Lung (tissue), 12 donors: Measurements from ENCODE around the gene VRK3. TPM values are rescaled to one million over a fixed set of nuclear protein-coding genes. Genes with fewer than 3 reads are reported as not detected.

Experiments used
- ATAC-seq: fragments of 200-7000 bp; cut with Tn5 transposase; one replicate; pipeline ENCODE4 v1.9.1; 2020; ENCODE audit warnings: moderate number of reproducible peaks; ENCODE audit not compliant: insufficient read depth, low FRiP score
- DNase-seq, 3 donors: peaks; one replicate each; pipeline ENCODE4 v3.0.0-alpha.2; 2013 to 2017
- H3K27ac ChIP-seq, 2 donors: one replicate each; pipeline ENCODE4 v1.5.1; 2013; ENCODE audit warnings: mild to moderate bottlenecking in 2 of 2, moderate library complexity in 2 of 2, control low read depth in 1 of 2, inconsistent platforms in 1 of 2, low read depth in 1 of 2, low read length in 1 of 2
- H3K27me3 ChIP-seq, 3 donors: one replicate each; pipeline ENCODE4 v1.5.1; 2013; ENCODE audit warnings: low read length in 2 of 3; ENCODE audit not compliant: control insufficient read depth in 3 of 3, insufficient read depth in 3 of 3
- H3K36me3 ChIP-seq, 4 donors: one replicate each; pipeline ENCODE4 v1.5.1; 2013; ENCODE audit warnings: low read length in 4 of 4, mild to moderate bottlenecking in 1 of 4, moderate library complexity in 1 of 4; ENCODE audit not compliant: control insufficient read depth in 4 of 4, insufficient read depth in 4 of 4
- H3K4me1 ChIP-seq, 5 donors: one replicate each; pipeline ENCODE4 v1.5.1; 2013; ENCODE audit warnings: low read length in 5 of 5, mild to moderate bottlenecking in 2 of 5, moderate library complexity in 1 of 5; ENCODE audit not compliant: control insufficient read depth in 5 of 5, insufficient read depth in 5 of 5
- H3K4me3 ChIP-seq: one replicate; pipeline ENCODE4 v1.5.1; 2013; ENCODE audit warnings: mild to moderate bottlenecking, control low read depth, moderate library complexity
- H3K9ac ChIP-seq, 2 donors: one replicate each; pipeline ENCODE4 v1.5.1; 2013; ENCODE audit warnings: low read length in 2 of 2, control low read depth in 1 of 2; ENCODE audit not compliant: insufficient read depth in 1 of 2
- H3K9me3 ChIP-seq, 4 donors: one replicate each; pipeline ENCODE4 v1.5.1; 2013; ENCODE audit warnings: low read length in 3 of 4, mild to moderate bottlenecking in 1 of 4, moderate library complexity in 1 of 4; ENCODE audit not compliant: control insufficient read depth in 4 of 4, insufficient read depth in 3 of 4
- WGBS, 2 donors: extraction: QIAGEN DNeasy Blood & Tissue Kit; methylation state at CpG; one replicate each; pipeline ENCODE4 v1.1.7; 2013; 5-methylcytosine and 5-hydroxymethylcytosine counted together
- polyA plus RNA-seq, 2 donors: library from polyadenylated mRNA; stranded (reverse); fragments of 200-250 nt; gene quantifications; one replicate each; pipeline ENCODE4 v1.2.1, GENCODE V29; 2013
- total RNA-seq, 2 donors: library from RNA; depleted of rRNA in 1 of 2; stranded (reverse); fragments of >200 nt in 1 of 2; gene quantifications; one replicate each; pipeline ENCODE4 v1.2.1, GENCODE V29; 2014 to 2021
- TF ChIP-seq, protein P1 (sequence below): IDR thresholded peaks from 2 replicates; pipeline ENCODE4 v1.5.1; 2012; ENCODE audit warnings: mild to moderate bottlenecking; ENCODE audit errors: control extremely low read depth, extremely low read depth
- donor health status: control.
- donor health status: control.
- donor health status: Bipolar disorder and iron deficiency.
- donor health status: healthy.
- donor health status: DM: yes; HTN: yes; CAD: no.

The VRK3 gene
- total and polyA plus RNA-seq, 4 donors: 15.7 to 48.0 (median 34.4) TPM

DNA sequence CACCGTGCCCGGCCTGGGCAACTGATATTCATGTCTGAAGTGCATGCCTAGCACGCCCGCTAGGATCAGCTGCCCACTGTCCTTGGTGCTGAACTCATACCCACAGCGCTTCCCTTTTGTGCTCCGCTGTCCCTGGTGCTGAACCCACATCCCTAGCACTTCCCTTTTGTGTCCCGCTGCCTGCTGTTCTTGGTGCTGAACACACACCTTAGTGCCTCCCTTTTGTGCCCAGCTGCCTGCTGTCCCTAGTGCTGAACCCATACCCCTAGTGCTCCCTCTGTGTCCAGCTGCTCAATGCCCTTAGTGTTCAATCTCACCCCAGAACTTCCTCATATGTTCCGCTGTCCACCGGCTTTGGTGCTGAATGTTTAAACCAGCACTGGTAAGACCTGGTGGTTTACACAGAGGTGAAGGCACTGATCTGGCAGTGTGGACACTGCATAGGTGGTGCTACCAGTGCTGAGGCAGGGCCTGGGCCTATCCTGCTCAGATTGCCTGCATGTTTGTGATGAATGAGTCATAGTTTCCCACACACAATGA lies 37.9 kb downstream of the VRK3 start:
- H3K27ac ChIP-seq: no peak overlapping the region
- no peaks in the 10 kb centered on the region for H3K9me3 ChIP-seq
- no peak overlapping the region for H3K9ac ChIP-seq
- no peaks in the 10 kb centered on the region for H3K4me1 ChIP-seq
- DNase-seq (peak; percentile 94 to 96 (median 95)), ATAC-seq (peak; percentile 72)
- no peaks in the 10 kb centered on the region for H3K27me3 ChIP-seq
- 16 to 21% methylated on average over 9 of the region's 9 CpGs for WGBS, 2 donors
- H3K36me3 ChIP-seq: peaks cover 8 to 45% (median 35%) of the 10 kb centered on the region in 4 donors
- no peak overlapping the region for H3K4me3 ChIP-seq
- TF ChIP-seq, protein P1, sequence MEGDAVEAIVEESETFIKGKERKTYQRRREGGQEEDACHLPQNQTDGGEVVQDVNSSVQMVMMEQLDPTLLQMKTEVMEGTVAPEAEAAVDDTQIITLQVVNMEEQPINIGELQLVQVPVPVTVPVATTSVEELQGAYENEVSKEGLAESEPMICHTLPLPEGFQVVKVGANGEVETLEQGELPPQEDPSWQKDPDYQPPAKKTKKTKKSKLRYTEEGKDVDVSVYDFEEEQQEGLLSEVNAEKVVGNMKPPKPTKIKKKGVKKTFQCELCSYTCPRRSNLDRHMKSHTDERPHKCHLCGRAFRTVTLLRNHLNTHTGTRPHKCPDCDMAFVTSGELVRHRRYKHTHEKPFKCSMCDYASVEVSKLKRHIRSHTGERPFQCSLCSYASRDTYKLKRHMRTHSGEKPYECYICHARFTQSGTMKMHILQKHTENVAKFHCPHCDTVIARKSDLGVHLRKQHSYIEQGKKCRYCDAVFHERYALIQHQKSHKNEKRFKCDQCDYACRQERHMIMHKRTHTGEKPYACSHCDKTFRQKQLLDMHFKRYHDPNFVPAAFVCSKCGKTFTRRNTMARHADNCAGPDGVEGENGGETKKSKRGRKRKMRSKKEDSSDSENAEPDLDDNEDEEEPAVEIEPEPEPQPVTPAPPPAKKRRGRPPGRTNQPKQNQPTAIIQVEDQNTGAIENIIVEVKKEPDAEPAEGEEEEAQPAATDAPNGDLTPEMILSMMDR: no peak

DNA sequence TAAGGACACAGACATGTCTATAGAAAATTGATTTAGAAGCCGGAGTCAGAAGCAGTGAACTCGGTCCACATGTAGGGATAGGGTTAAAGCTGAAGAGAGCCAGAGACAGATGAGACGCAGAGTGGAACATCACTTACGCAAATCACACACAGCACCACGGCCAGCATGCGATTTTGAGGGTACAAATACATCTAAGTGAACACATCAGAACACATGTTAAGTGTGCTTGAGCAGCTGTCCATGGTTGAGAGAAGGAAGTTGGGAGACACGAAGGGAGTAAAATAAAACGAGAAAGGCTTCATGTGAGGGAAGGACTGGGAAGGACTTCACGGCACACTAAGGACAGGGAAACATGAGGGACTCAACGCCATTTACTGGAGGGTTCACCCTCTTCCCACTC lies 38.8 kb downstream of the VRK3 start:
- peaks cover 5 to 41% (median 36%) of the 10 kb centered on the region in 4 donors for H3K36me3 ChIP-seq
- TF ChIP-seq, protein P1: no peak

DNA sequence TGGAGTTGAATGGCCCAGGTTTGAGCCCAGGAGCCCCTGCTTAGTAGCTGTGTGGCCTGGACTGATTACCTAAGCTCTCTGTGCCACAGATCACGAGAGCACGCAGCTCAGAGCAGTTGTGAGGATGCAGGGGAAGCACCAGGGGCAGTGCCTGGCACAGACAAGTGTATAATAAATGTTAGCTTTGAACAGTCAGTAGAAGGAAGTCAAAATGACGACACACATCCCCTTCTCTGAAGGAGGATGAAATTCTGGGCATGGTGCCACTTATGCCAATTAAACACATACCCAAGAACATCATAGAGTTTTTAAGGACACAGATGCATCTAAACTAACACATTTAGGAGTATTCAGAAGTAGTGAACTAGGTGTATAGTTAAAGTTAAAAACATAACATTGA lies 39.3 kb downstream of the VRK3 start:
- Histone ChIP-seq H3K4me1 (no peaks in the 10 kb centered on the region), H3K27ac (no peak overlapping the region), H3K36me3 (peaks cover 0 to 36% (median 31%) of the 10 kb centered on the region in 4 donors), H3K27me3 (no peaks in the 10 kb centered on the region), H3K9me3 (no peaks in the 10 kb centered on the region), H3K4me3 (no peak overlapping the region), H3K9ac (no peak overlapping the region)
- 23 to 44% methylated on average over 3 of the region's 3 CpGs for WGBS, 2 donors
- DNase-seq: no peak
- no peak for ATAC-seq
- TF ChIP-seq, protein P1: no peak

More for the DNA sequence above, 38.8 kb downstream of the VRK3 start:
- DNase-seq: no peak
- Histone ChIP-seq H3K27ac (no peak overlapping the region), H3K27me3 (no peaks in the 10 kb centered on the region), H3K9me3 (no peaks in the 10 kb centered on the region), H3K4me1 (no peaks in the 10 kb centered on the region), H3K9ac (no peak overlapping the region), H3K4me3 (no peak overlapping the region)
- 93 to 97% methylated on average over 10 of the region's 10 CpGs for WGBS, 2 donors
- ATAC-seq: no peak

DNA sequence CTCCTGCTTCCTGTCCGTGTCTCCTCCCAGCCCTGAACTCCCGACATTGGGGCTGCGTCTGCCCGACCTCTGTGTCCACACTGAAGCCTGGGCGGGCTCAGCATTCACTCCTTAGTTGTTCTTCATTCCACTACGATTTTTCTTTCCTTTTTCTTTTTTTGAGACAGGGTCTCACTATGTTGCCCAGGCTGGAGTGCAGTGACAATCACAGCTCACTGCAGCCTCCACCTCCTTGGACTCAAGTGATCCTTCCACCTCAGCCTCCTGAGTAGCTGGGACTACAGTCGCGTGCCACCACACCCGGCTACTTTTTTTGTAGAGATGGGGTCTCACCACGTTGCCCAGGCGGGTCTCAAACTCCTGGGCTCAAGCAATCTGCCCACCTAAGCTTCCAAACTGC lies 40.7 kb downstream of the VRK3 start:
- H3K4me1 ChIP-seq: no peaks in the 10 kb centered on the region
- ATAC-seq: no peak
- no peak overlapping the region for H3K27ac ChIP-seq
- no peak overlapping the region for H3K4me3 ChIP-seq
- 91 to 92% methylated on average over 11 of the region's 11 CpGs for WGBS, 2 donors
- no peaks in the 10 kb centered on the region for H3K9me3 ChIP-seq
- DNase-seq: no peak
- peaks cover 0 to 38% (median 29%) of the 10 kb centered on the region in 4 donors for H3K36me3 ChIP-seq
- H3K27me3 ChIP-seq: no peaks in the 10 kb centered on the region
- H3K9ac ChIP-seq: no peak overlapping the region
- TF ChIP-seq, protein P1: no peak
